CD4-positive, alpha-beta memory T cell (primary cell): ENCODE data around the gene NFKBIB. TPM values are rescaled to one million over a fixed set of nuclear protein-coding genes. Genes with fewer than 3 reads are reported as not detected.

Experiments used
- CTCF ChIA-PET: fragments of 350-600 bp; sonication (Branson Sonifier 250); formaldehyde crosslinking; loops from one replicate; lab custom pipeline; 2021; ENCODE audit warnings: inconsistent platforms; ENCODE audit not compliant: partially characterized antibody; lab: Charles Lee
- POLR2A ChIA-PET: fragments of 350-600 bp; sonication (Branson Sonifier 250); formaldehyde crosslinking; loops from one replicate; lab custom pipeline; 2021; ENCODE audit not compliant: partially characterized antibody; lab: Charles Lee
- DNase-seq, 5 donors: peaks; one replicate each; pipeline versions ENCODE4 v3.0.0 to v3.0.0-alpha.2; 2020 to 2022; ENCODE audit warnings: mixed read lengths in 1 of 5
- H3K27ac ChIP-seq: one replicate; pipeline ENCODE4 v1.7.0; 2013; ENCODE audit warnings: low read depth, low read length
- H3K27me3 ChIP-seq: 2 replicates; pipeline ENCODE4 v1.7.0; 2013; ENCODE audit warnings: mild to moderate bottlenecking, low read length, moderate library complexity; ENCODE audit not compliant: insufficient read depth
- H3K36me3 ChIP-seq: 2 replicates; pipeline ENCODE4 v1.7.0; 2013; ENCODE audit warnings: mild to moderate bottlenecking, low read length, moderate library complexity; ENCODE audit not compliant: insufficient read depth
- H3K4me1 ChIP-seq: 2 replicates; pipeline ENCODE4 v1.7.0; 2013; ENCODE audit warnings: mild to moderate bottlenecking, low read length, moderate library complexity; ENCODE audit not compliant: insufficient read depth
- H3K4me3 ChIP-seq, 2 donors: one replicate each; pipeline ENCODE4 v1.7.0; 2013; ENCODE audit warnings: low read length in 2 of 2, mild to moderate bottlenecking in 1 of 2
- H3K9me3 ChIP-seq, 2 donors: one replicate each; pipeline ENCODE4 v1.7.0; 2013; ENCODE audit warnings: low read length in 2 of 2, control low read depth in 1 of 2; ENCODE audit not compliant: control insufficient read depth in 1 of 2
- H3K27ac Mint-ChIP-seq, 7 donors: one replicate each; pipeline ENCODE4 v1.8.0; 2020 to 2021; ENCODE audit warnings: mixed read lengths in 7 of 7, mild to moderate bottlenecking in 6 of 7, inconsistent platforms in 3 of 7, moderate library complexity in 3 of 7
- H3K27me3 Mint-ChIP-seq, 2 donors: one replicate each; pipeline ENCODE4 v1.8.0; 2020 to 2021; ENCODE audit warnings: mixed read lengths in 2 of 2
- H3K36me3 Mint-ChIP-seq, 2 donors: one replicate each; pipeline ENCODE4 v1.8.0; 2020 to 2021; ENCODE audit warnings: mixed read lengths in 2 of 2, inconsistent platforms in 1 of 2, mild to moderate bottlenecking in 1 of 2
- H3K4me1 Mint-ChIP-seq, 4 donors: one replicate each; pipeline ENCODE4 v1.8.0; 2020 to 2021; ENCODE audit warnings: mixed read lengths in 4 of 4, mild to moderate bottlenecking in 1 of 4
- H3K4me3 Mint-ChIP-seq, 8 donors: one replicate each; pipeline ENCODE4 v1.8.0; 2020 to 2021; ENCODE audit warnings: mixed read lengths in 8 of 8, mild to moderate bottlenecking in 7 of 8, moderate library complexity in 6 of 8, inconsistent platforms in 3 of 8
- H3K9me3 Mint-ChIP-seq, 8 donors: one replicate each; pipeline ENCODE4 v1.8.0; 2020 to 2021; ENCODE audit warnings: mixed read lengths in 8 of 8, mild to moderate bottlenecking in 5 of 8, inconsistent platforms in 3 of 8, moderate library complexity in 1 of 8
- intact Hi-C: fragments of 100-400 bp; cut with micrococcal nuclease; formaldehyde crosslinking; loops from one replicate; pipeline ENCODE4 v1.15.1; 2023
- polyA plus RNA-seq, 2 donors: library from polyadenylated mRNA; unstranded; fragments of 300-500 nt; fragmentation: Illumina TruSeq; gene quantifications; one replicate each; pipeline ENCODE4 v1.2.3, GENCODE V29; 2021
- total RNA-seq, 2 experiments: library from RNA; stranded (reverse); gene quantifications; one replicate each; pipeline ENCODE4 v1.2.3, GENCODE V29; 2021

Gene NFKBIB
- total and polyA plus RNA-seq, 4 experiments from 2014 or later = 7.2 to 26.0 (median 19.5) TPM

DNA sequence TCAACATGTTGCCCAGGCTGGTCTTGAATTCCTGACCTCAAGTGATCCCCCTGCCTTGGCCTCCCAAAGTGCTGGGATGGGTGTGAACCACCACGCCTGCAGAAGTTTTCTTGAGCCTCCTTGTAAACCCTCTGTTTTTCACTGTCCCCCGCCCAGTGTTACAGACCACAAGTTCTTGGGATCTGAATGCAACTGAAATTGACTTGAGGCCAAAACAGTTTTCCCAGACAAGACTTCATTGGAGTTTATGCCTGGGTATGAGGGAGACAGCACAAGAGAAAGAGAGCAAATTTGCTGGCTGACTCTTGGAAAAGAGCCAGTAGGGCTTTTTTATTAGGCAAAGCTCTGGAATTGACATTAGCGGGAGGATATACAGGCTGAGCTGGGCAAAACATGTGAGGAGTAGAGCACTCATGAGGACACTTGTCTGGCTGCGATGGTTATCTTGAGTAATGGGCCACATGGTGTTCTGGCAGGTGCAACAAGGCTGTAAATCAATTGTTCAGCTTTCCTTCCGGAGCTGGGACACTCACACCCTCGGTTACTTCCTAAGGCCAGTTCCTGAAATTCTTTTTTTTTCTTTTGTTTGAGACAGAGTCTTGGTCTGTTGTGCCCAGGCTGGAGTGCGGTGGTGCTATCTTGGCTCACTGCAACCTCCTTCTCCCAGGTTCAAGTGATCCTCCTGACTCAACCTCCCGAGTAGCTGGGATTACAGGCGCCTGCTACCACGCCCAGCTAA is 37.3 kb upstream of the NFKBIB start:
- POLR2A ChIA-PET = interaction anchor here (1.6 to 13.6 kb wide), 2 partner anchors 12 to 30 kb away, joined by 8 to 297 read pairs; partner anchors contain the start of gene HNRNPL
- no peak overlapping the region for H3K4me3 ChIP-seq
- peaks cover 33% of the 10 kb centered on the region for H3K4me1 ChIP-seq
- peaks cover 0 to 1% (median 0%) of the 10 kb centered on the region in 8 donors for H3K9me3 Mint-ChIP-seq
- peak overlapping the region in 1 of 7 donors; percentile 4 for H3K27ac Mint-ChIP-seq
- DNase-seq = no peak
- CTCF ChIA-PET = interaction anchor here (0.9 to 4.7 kb wide), 6 partner anchors 9 to 460 kb away, joined by 4 to 22 read pairs (median 4); partner anchors contain the start of genes ECH1, FAM98C, MRPS12 and SARS2
- H3K4me3 Mint-ChIP-seq = no peak overlapping the region
- H3K4me1 Mint-ChIP-seq = peaks cover 27 to 45% (median 35%) of the 10 kb centered on the region in 4 donors
- no peaks in the 10 kb centered on the region for H3K27me3 Mint-ChIP-seq
- no peaks in the 10 kb centered on the region for H3K9me3 ChIP-seq
- H3K36me3 Mint-ChIP-seq = peaks cover 0 to 11% of the 10 kb centered on the region in 2 donors
- H3K27me3 ChIP-seq = no peaks in the 10 kb centered on the region
- intact Hi-C loops = no loop called here
- no peaks in the 10 kb centered on the region for H3K36me3 ChIP-seq
- H3K27ac ChIP-seq = no peak overlapping the region

GRCh38 chr19:38867171-38867780 is 32.5 kb upstream of the NFKBIB start:
- POLR2A ChIA-PET = interaction anchor here (1.2 to 13.6 kb wide), 4 partner anchors 10 to 25 kb away, joined by 4 to 297 read pairs (median 24); partner anchors contain the start of genes HNRNPL and RINL
- H3K4me1 Mint-ChIP-seq = peaks cover 28 to 69% (median 47%) of the 10 kb centered on the region in 4 donors
- CTCF ChIA-PET = interaction anchor here (0.6 to 4.7 kb wide), 9 partner anchors 14 to 1744 kb away, joined by 3 to 45 read pairs (median 4); partner anchors contain the start of gene FAM98C
- H3K27me3 Mint-ChIP-seq = no peaks in the 10 kb centered on the region
- DNase-seq = no peak
- no peak overlapping the region for H3K4me3 ChIP-seq
- no peak overlapping the region for H3K27ac ChIP-seq
- H3K9me3 Mint-ChIP-seq = peaks cover 0 to 1% (median 0%) of the 10 kb centered on the region in 8 donors
- intact Hi-C loops = no loop called here
- H3K4me1 ChIP-seq = peaks cover 52% of the 10 kb centered on the region
- peaks cover 0 to 24% of the 10 kb centered on the region in 2 donors for H3K36me3 Mint-ChIP-seq
- peak overlapping the region in 1 of 8 donors; percentile 49 for H3K4me3 Mint-ChIP-seq
- H3K27me3 ChIP-seq = no peaks in the 10 kb centered on the region
- H3K36me3 ChIP-seq = no peaks in the 10 kb centered on the region
- no peaks in the 10 kb centered on the region for H3K9me3 ChIP-seq
- no peak overlapping the region for H3K27ac Mint-ChIP-seq

GRCh38 chr19:38868551-38868950 is 31.2 kb upstream of the NFKBIB start:
- no peaks in the 10 kb centered on the region for H3K36me3 ChIP-seq
- H3K9me3 ChIP-seq = no peaks in the 10 kb centered on the region
- no peak for DNase-seq
- H3K4me3 ChIP-seq = no peak overlapping the region
- H3K4me3 Mint-ChIP-seq = peak overlapping the region; percentile 74 to 94 (median 91)
- H3K27ac ChIP-seq = no peak overlapping the region
- peaks cover 30 to 62% (median 47%) of the 10 kb centered on the region in 4 donors for H3K4me1 Mint-ChIP-seq
- H3K27me3 ChIP-seq = no peaks in the 10 kb centered on the region
- H3K4me1 ChIP-seq = peaks cover 49% of the 10 kb centered on the region
- ChIA-PET CTCF (interaction anchor here (0.6 to 4.5 kb wide), 14 partner anchors 8 to 106 kb away, joined by 3 to 45 read pairs (median 10); partner anchors contain the start of genes ECH1 and RINL), POLR2A (interaction anchor here (0.6 to 13.6 kb wide), 13 partner anchors 8 to 234 kb away, joined by 3 to 297 read pairs (median 7); partner anchors contain the start of genes HNRNPL, MRPS12, RINL and SARS2)
- peaks cover 0 to 1% (median 0%) of the 10 kb centered on the region in 8 donors for H3K9me3 Mint-ChIP-seq
- H3K27ac Mint-ChIP-seq = peak overlapping the region; percentile 56 to 97 (median 83)
- no peaks in the 10 kb centered on the region for H3K27me3 Mint-ChIP-seq
- H3K36me3 Mint-ChIP-seq = peaks cover 5 to 29% of the 10 kb centered on the region in 2 donors
- intact Hi-C loops = no loop called here

GRCh38 chr19:38869160-38869835 is 30.5 kb upstream of the NFKBIB start:
- H3K4me1 ChIP-seq = peaks cover 47% of the 10 kb centered on the region
- Mint-ChIP-seq H3K4me1 (peaks cover 29 to 60% (median 45%) of the 10 kb centered on the region in 4 donors), H3K27ac (peak overlapping the region; percentile 83 to 97 (median 94)), H3K36me3 (peaks cover 5 to 29% of the 10 kb centered on the region in 2 donors), H3K4me3 (peak overlapping the region; percentile 88 to 94 (median 91)), H3K9me3 (peaks cover 0 to 1% (median 0%) of the 10 kb centered on the region in 8 donors), H3K27me3 (no peaks in the 10 kb centered on the region)
- CTCF ChIA-PET = interaction anchor here (0.7 to 4.5 kb wide), 18 partner anchors 9 to 467 kb away, joined by 3 to 45 read pairs (median 7); partner anchors contain the start of genes ECH1, EIF3K, FAM98C and RINL
- H3K36me3 ChIP-seq = no peaks in the 10 kb centered on the region
- peak overlapping the region; percentile 28 to 60 for H3K4me3 ChIP-seq
- POLR2A ChIA-PET = interaction anchor here (0.6 to 13.6 kb wide), 18 partner anchors 8 to 466 kb away, joined by 3 to 297 read pairs (median 6); partner anchors contain the start of genes ECH1, FAM98C, HNRNPL and MRPS12
- peak overlapping the region; percentile 66 for H3K27ac ChIP-seq
- intact Hi-C loops = loop anchor here (1.0 kb wide), 1 partner anchor 27 kb away; no protein-coding TSS in a partner anchor
- no peaks in the 10 kb centered on the region for H3K9me3 ChIP-seq
- peak in 1 of 5 donors; percentile 17 for DNase-seq
- no peaks in the 10 kb centered on the region for H3K27me3 ChIP-seq

- peak overlapping the region; percentile 83 to 97 (median 94) for H3K27ac Mint-ChIP-seq
- CTCF ChIA-PET = interaction anchor here (0.8 to 4.5 kb wide), 17 partner anchors 8 to 467 kb away, joined by 3 to 45 read pairs (median 8); partner anchors contain the start of genes ECH1, EIF3K, FAM98C and NFKBIB
- Histone ChIP-seq H3K4me1 (peaks cover 40% of the 10 kb centered on the region), H3K27me3 (no peaks in the 10 kb centered on the region), H3K9me3 (no peaks in the 10 kb centered on the region), H3K27ac (peak overlapping the region; percentile 66), H3K4me3 (peak overlapping the region; percentile 29 to 60), H3K36me3 (no peaks in the 10 kb centered on the region)
- POLR2A ChIA-PET = interaction anchor here (0.6 to 13.6 kb wide), 21 partner anchors 9 to 467 kb away, joined by 3 to 297 read pairs (median 5); partner anchors contain the start of genes ECH1, FAM98C, HNRNPL and MRPS12
- no peaks in the 10 kb centered on the region for H3K27me3 Mint-ChIP-seq
- H3K9me3 Mint-ChIP-seq = peaks cover 0 to 1% (median 0%) of the 10 kb centered on the region in 8 donors
- peaks cover 23 to 53% (median 38%) of the 10 kb centered on the region in 4 donors for H3K4me1 Mint-ChIP-seq
- H3K4me3 Mint-ChIP-seq = peak overlapping the region; percentile 88 to 94 (median 91)
- DNase-seq = peak; percentile 92 to 96 (median 93)
- intact Hi-C loops = loop anchor here (1.0 to 2.0 kb wide), 6 partner anchors 20 to 467 kb away; partner anchors contain the start of genes ECH1, FAM98C, NFKBIB and SIRT2
- peaks cover 5 to 29% of the 10 kb centered on the region in 2 donors for H3K36me3 Mint-ChIP-seq
These were observed 29.7 kb upstream of the NFKBIB start for GRCh38 chr19:38869836-38870607.
